Measurements from ENCODE around the gene SDS.
"Not testable (repeated sequence)": the region's sequence is repeated elsewhere in the genome, so short reads cannot be mapped to it uniquely, and the experiment has no call there.

Gene SDS

GRCh38 chr12:113373969-113374368 lies 29.7 kb downstream of the SDS start:
- DNase-seq: peak; percentile 46

GRCh38 chr12:113373440-113373839 lies 30.2 kb downstream of the SDS start:
- DNase-seq: no peak

- no peak for DNase-seq
Observed at GRCh38 chr12:113372371-113372770, 31.3 kb downstream of the SDS start.

GRCh38 chr12:113371808-113372207 lies 31.9 kb downstream of the SDS start:
- no peak for DNase-seq

- no peak for DNase-seq
Observed at GRCh38 chr12:113370923-113371682, 32.6 kb downstream of the SDS start.

- DNase-seq: no peak
Observed at GRCh38 chr12:113369391-113369985, 34.2 kb downstream of the SDS start.

GRCh38 chr12:113368331-113368730 lies 35.4 kb downstream of the SDS start:
- peak; percentile 35 for DNase-seq

GRCh38 chr12:113366827-113367226 lies 36.9 kb downstream of the SDS start:
- DNase-seq: no peak

GRCh38 chr12:113365639-113366395 lies 37.9 kb downstream of the SDS start:
- DNase-seq: no peak

- no peak for DNase-seq
Observed at GRCh38 chr12:113364698-113365097, 39.0 kb downstream of the SDS start.

- DNase-seq: no peak
Observed at GRCh38 chr12:113361574-113362370, 41.9 kb downstream of the SDS start.

- DNase-seq: no peak
Observed at GRCh38 chr12:113359939-113360748, 43.5 kb downstream of the SDS start.

GRCh38 chr12:113359133-113359938 lies 44.4 kb downstream of the SDS start:
- DNase-seq: no peak

- peak; percentile 92 for DNase-seq
Observed at GRCh38 chr12:113358381-113359132, 45.1 kb downstream of the SDS start, which contains the start of gene PLBD2. Gene PLBD2 (plus strand): TSS chr12:113358587. CDS start chr12:113358601, 14 bp downstream.

- DNase-seq: not testable (repeated sequence)
Observed at GRCh38 chr12:113354192-113354591, 49.5 kb downstream of the SDS start.

- DNase-seq: no peak
Observed at GRCh38 chr12:113351089-113351488, 52.6 kb downstream of the SDS start.

GRCh38 chr12:113348849-113349536 lies 54.7 kb downstream of the SDS start:
- DNase-seq: no peak

- peak; percentile 81 for DNase-seq
Observed at GRCh38 chr12:113347892-113348291, 55.8 kb downstream of the SDS start.

- no peak for DNase-seq
Observed at GRCh38 chr12:113347107-113347506, 56.6 kb downstream of the SDS start.

GRCh38 chr12:113346353-113346752 lies 57.3 kb downstream of the SDS start:
- DNase-seq: no peak
